AG04450 (cell line): Measurements from ENCODE around the gene PFDN6. TPM values are rescaled to one million over a fixed set of nuclear protein-coding genes. Genes with fewer than 3 reads are reported as not detected.
A peak's percentile ranks its signal among the peaks of the same experiment; 100 is the strongest.

Experiments used
- CTCF ChIA-PET: fragments of 300-600, 350-600 bp; formaldehyde crosslinking; extraction: SDS; loops from one replicate; lab custom pipeline; 2022; ENCODE audit warnings: antibody characterized with exemption, inconsistent platforms; lab: Charles Lee
- POLR2A ChIA-PET: fragments of 350-600 bp; formaldehyde crosslinking; extraction: SDS; loops from one replicate; lab custom pipeline; 2021; ENCODE audit warnings: antibody characterized with exemption, inconsistent platforms; lab: Yijun Ruan, JAX
- DNase-seq: peaks from one replicate; pipeline ENCODE4 v3.0.0-alpha.2; 2011; ENCODE audit warnings: low read depth, low spot score
- H3K27ac ChIP-seq: one replicate; pipeline ENCODE4 v1.5.1; 2012; ENCODE audit warnings: low read depth, low read length, control low read depth
- H3K27me3 ChIP-seq: one replicate; pipeline ENCODE4 v1.6.0; 2012; ENCODE audit warnings: low read length; ENCODE audit not compliant: control insufficient read depth, insufficient read depth
- H3K4me3 ChIP-seq: 2 replicates; pipeline ENCODE4 v1.5.1; 2011; ENCODE audit warnings: mild to moderate bottlenecking, low read depth, low read length, control low read depth
- H3K9me3 ChIP-seq: 2 replicates; pipeline ENCODE4 v1.5.1; 2012; ENCODE audit warnings: low read length; ENCODE audit not compliant: control insufficient read depth, insufficient read depth
- CTCF ChIP-seq: IDR thresholded peaks from 2 replicates; pipeline ENCODE4 v1.5.1; 2011; ENCODE audit warnings: low read depth, low read length, control low read depth, inconsistent platforms
- polyA plus RNA-seq: library from polyadenylated mRNA; depleted of rRNA; stranded (reverse); fragments of >200 nt; gene quantifications from 2 replicates; pipeline ENCODE4 v1.2.3, GENCODE V29; 2011

Gene PFDN6
- polyA plus RNA-seq, 1 experiment: 64.6 TPM

GRCh38 chr6:33264015-33264414, 25.4 kb upstream of the PFDN6 start:
- Histone ChIP-seq H3K4me3 (no peak overlapping the region), H3K27ac (no peak overlapping the region), H3K27me3 (no peaks in the 10 kb centered on the region), H3K9me3 (no peaks in the 10 kb centered on the region)
- ChIA-PET POLR2A (no interaction called here), CTCF (no interaction called here)
- no peak for DNase-seq
- no peak for TF ChIP-seq CTCF

- ChIA-PET CTCF (interaction anchor here (1.3 kb wide), 1 partner anchor 11 kb away, joined by 3 read pairs; no protein-coding TSS in a partner anchor), POLR2A (interaction anchor here (1.0 to 3.8 kb wide), 10 partner anchors 11 to 299 kb away, joined by 4 to 52 read pairs (median 10); partner anchors contain the start of genes PFDN6, WDR46 and ZBTB22)
- DNase-seq: no peak
Observed at GRCh38 chr6:33271117-33271467, 18.3 kb upstream of the PFDN6 start.

GRCh38 chr6:33271468-33272274, 17.7 kb upstream of the PFDN6 start, which contains the start of the genes RPS18 and VPS52:
TSS of gene RPS18 (plus strand) at chr6:33272075. CDS start at chr6:33272120, 45 bp downstream.
TSS of gene VPS52 (minus strand) at chr6:33271876. CDS start at chr6:33271675, 201 bp downstream.
- DNase-seq: peak; percentile 98
- Histone ChIP-seq H3K9me3 (no peaks in the 10 kb centered on the region), H3K4me3 (peak within 1 kb of the TSS; percentile 94), H3K27me3 (no peaks in the 10 kb centered on the region), H3K27ac (peak within 1 kb of the TSS; percentile 94)
- POLR2A ChIA-PET: interaction anchor here (0.6 to 3.8 kb wide), 18 partner anchors 10 to 1768 kb away, joined by 3 to 52 read pairs (median 8); partner anchors contain the start of genes PFDN6, WDR46 and ZBTB22
- CTCF ChIA-PET: interaction anchor here (1.3 kb wide), 1 partner anchor 11 kb away, joined by 3 read pairs; no protein-coding TSS in a partner anchor
- no peak for TF ChIP-seq CTCF

More at GRCh38 chr6:33271117-33271467, 18.3 kb upstream of the PFDN6 start:
- H3K4me3 ChIP-seq: peak overlapping the region; percentile 94
- peak overlapping the region; percentile 94 for H3K27ac ChIP-seq
- H3K27me3 ChIP-seq: no peaks in the 10 kb centered on the region
- H3K9me3 ChIP-seq: no peaks in the 10 kb centered on the region
- TF ChIP-seq CTCF: no peak

GRCh38 chr6:33272275-33273128, 16.9 kb upstream of the PFDN6 start:
- ChIA-PET POLR2A (interaction anchor here (0.9 to 3.8 kb wide), 14 partner anchors 12 to 301 kb away, joined by 3 to 52 read pairs (median 9); partner anchors contain the start of genes PFDN6, WDR46 and ZBTB22), CTCF (no interaction called here)
- peak overlapping the region; percentile 94 for H3K4me3 ChIP-seq
- TF ChIP-seq CTCF: no peak
- no peak for DNase-seq
- H3K27ac ChIP-seq: peak overlapping the region; percentile 94
- no peaks in the 10 kb centered on the region for H3K27me3 ChIP-seq
- H3K9me3 ChIP-seq: no peaks in the 10 kb centered on the region
